CD4-positive, alpha-beta T cell treated with Interleukin-15 for 4 hours (primary cell): ENCODE results near the gene TM4SF1.

Source experiments
- DNase-seq: peaks from one replicate; pipeline ENCODE4 v3.0.0-alpha.2; 2020; ENCODE audit warnings: low spot score

TM4SF1 gene

GRCh38 chr3:149375501-149376196 is 1.8 kb downstream of the TM4SF1 start:
- no peak for DNase-seq

GRCh38 chr3:149374793-149375500 is 2.5 kb downstream of the TM4SF1 start:
- no peak for DNase-seq

GRCh38 chr3:149374391-149374790 is 3.1 kb downstream of the TM4SF1 start:
- no peak for DNase-seq

- DNase-seq, result no peak
These were observed 4.0 kb downstream of the TM4SF1 start for GRCh38 chr3:149373235-149374125.

GRCh38 chr3:149371723-149372114 is 5.7 kb downstream of the TM4SF1 start:
- DNase-seq, result no peak

GRCh38 chr3:149371001-149371722 is 6.3 kb downstream of the TM4SF1 start:
- DNase-seq, result no peak

GRCh38 chr3:149369991-149370866 is 7.2 kb downstream of the TM4SF1 start:
- DNase-seq, result no peak

- DNase-seq, result no peak
These were observed 8.6 kb downstream of the TM4SF1 start for GRCh38 chr3:149368674-149369497.

- DNase-seq, result no peak
These were observed 9.2 kb downstream of the TM4SF1 start for GRCh38 chr3:149368201-149368673.

- no peak for DNase-seq
These were observed 10.3 kb downstream of the TM4SF1 start for GRCh38 chr3:149366941-149367840.

- DNase-seq, result no peak
These were observed 11.4 kb downstream of the TM4SF1 start for GRCh38 chr3:149366031-149366430.

- DNase-seq, result no peak
These were observed 12.8 kb downstream of the TM4SF1 start for GRCh38 chr3:149364624-149365023.

- DNase-seq, result no peak
These were observed 14.4 kb downstream of the TM4SF1 start for GRCh38 chr3:149363053-149363452.

- DNase-seq, result no peak
These were observed 15.1 kb downstream of the TM4SF1 start for GRCh38 chr3:149362366-149362765.

- no peak for DNase-seq
These were observed 20.8 kb downstream of the TM4SF1 start for GRCh38 chr3:149356630-149357029.

GRCh38 chr3:149356044-149356592 is 21.3 kb downstream of the TM4SF1 start:
- no peak for DNase-seq

- no peak for DNase-seq
These were observed 23.8 kb downstream of the TM4SF1 start for GRCh38 chr3:149353581-149354184.

GRCh38 chr3:149352556-149352955 is 24.9 kb downstream of the TM4SF1 start:
- peak; percentile 12 for DNase-seq
